HepG2 (cell line): ENCODE data around the gene STYXL2. TPM values are rescaled to one million over a fixed set of nuclear protein-coding genes. Genes with fewer than 3 reads are reported as not detected.

Experiments used
- ATAC-seq: fragments of 200-7000 bp; cut with Tn5 transposase; 3 replicates; pipeline ENCODE4 v1.9.1; 2020; ENCODE audit warnings: mild to moderate bottlenecking, moderate library complexity
- BruUV-seq: library from RNA; stranded (reverse); fragments of 400-500 nt; replicated peaks from 2 replicates; lab custom pipeline; 2021; lab: Mats Ljungman, UMichigan
- CTCF ChIA-PET: fragments of 300-600 bp; formaldehyde crosslinking; extraction: SDS; loops from one replicate; lab custom pipeline; 2021; ENCODE audit warnings: low total read pairs, inconsistent platforms, low intra/inter-chr PET ratio; lab: Yijun Ruan, JAX
- POLR2A ChIA-PET: fragments of 350-600 bp; sonication (Branson Sonifier 250); formaldehyde crosslinking; loops from one replicate; lab custom pipeline; 2020; ENCODE audit warnings: antibody characterized with exemption, inconsistent platforms; lab: Yijun Ruan, JAX
- DNase-seq: peaks from one replicate; pipeline ENCODE4 v3.0.0-alpha.2; 2015; ENCODE audit warnings: low spot score
- FAIRE-seq: peaks from 3 replicates; lab custom pipeline; 2011; peaks lifted over from hg19 to GRCh38; lab: Jason Lieb, UNC
- H2AFZ ChIP-seq: one replicate; pipeline ENCODE4 v1.6.1; 2011; ENCODE audit warnings: low read length, inconsistent platforms
- H3K27ac ChIP-seq: fragments of 300-600 bp; 3 replicates; pipeline ENCODE4 v1.8.0; 2011; ENCODE audit warnings: mixed run types, mild to moderate bottlenecking, mixed read lengths, low read length, inconsistent platforms; ENCODE audit not compliant: insufficient read depth; ENCODE audit errors: extremely low read length
- H3K27me3 ChIP-seq, 2 experiments: fragments of 200-600 bp in 1 of 2; 2 replicates in 1 of 2; 3 replicates in 1 of 2; pipeline versions ENCODE4 v1.6.0 to v1.8.0; 2011; ENCODE audit warnings: low read length in 2 of 2, mild to moderate bottlenecking in 2 of 2, moderate library complexity in 2 of 2, inconsistent platforms in 1 of 2; ENCODE audit not compliant: insufficient read depth in 2 of 2, control insufficient read depth in 1 of 2
- H3K36me3 ChIP-seq, 2 experiments: fragments of 200-600 bp in 1 of 2; replicated peaks in 1 of 2; 2 replicates in 1 of 2; 3 replicates in 1 of 2; pipeline versions ENCODE4 v1.5.1 to v1.8.0; 2011; ENCODE audit warnings: low read length in 2 of 2, inconsistent platforms in 1 of 2; ENCODE audit not compliant: insufficient read depth in 2 of 2, control insufficient read depth in 1 of 2
- H3K4me1 ChIP-seq: 2 replicates; pipeline ENCODE4 v1.5.1; 2012; ENCODE audit warnings: low read length, inconsistent platforms; ENCODE audit not compliant: insufficient read depth
- H3K4me2 ChIP-seq: 2 replicates; pipeline ENCODE4 v1.6.0; 2011; ENCODE audit warnings: low read depth, low read length, inconsistent platforms
- H3K4me3 ChIP-seq, 3 experiments: fragments of 200-600 bp in 1 of 3; sonication (generic), shearing (Covaris generic) in 1 of 3; replicated peaks in 1 of 3; 2 replicates each; pipeline ENCODE4 v1.5.1; 2011 to 2016; ENCODE audit warnings: low read length in 3 of 3, inconsistent platforms in 2 of 3, low read depth in 2 of 3, mild to moderate bottlenecking in 2 of 3, control low read depth in 1 of 3, mixed read lengths in 1 of 3; ENCODE audit not compliant: insufficient read depth in 1 of 3
- H3K79me2 ChIP-seq: one replicate; pipeline ENCODE4 v1.6.1; 2011; ENCODE audit warnings: low read length, inconsistent platforms; ENCODE audit not compliant: insufficient read depth
- H3K9ac ChIP-seq: 2 replicates; pipeline ENCODE4 v1.6.0; 2011; ENCODE audit warnings: mild to moderate bottlenecking, low read depth, low read length, inconsistent platforms; ENCODE audit not compliant: insufficient read depth
- H3K9me3 ChIP-seq: 2 replicates; pipeline ENCODE4 v1.5.1; 2012; ENCODE audit warnings: mild to moderate bottlenecking, low read length
- H4K20me1 ChIP-seq: 2 replicates; pipeline ENCODE4 v1.6.0; 2011; ENCODE audit warnings: inconsistent platforms, mild to moderate bottlenecking, low read length, moderate library complexity; ENCODE audit not compliant: insufficient read depth
- GABPA ChIP-seq, 2 experiments: IDR thresholded peaks; 2 replicates each; pipeline ENCODE4 v1.6.1; 2011 to 2016; ENCODE audit warnings: low read depth in 2 of 2, low read length in 1 of 2, missing biosample characterization in 1 of 2, missing genetic modification characterization in 1 of 2
- JARID2 ChIP-seq: sonication (generic); formaldehyde crosslinking; IDR thresholded peaks from 2 replicates; pipeline ENCODE4 v1.8.1; 2023; ENCODE audit warnings: missing genetic modification reagents, inconsistent platforms; ENCODE audit not compliant: insufficient replicate concordance
- NFE2L2 ChIP-seq: fragments of 150-350 bp; IDR thresholded peaks from 2 replicates; pipeline ENCODE4 v1.6.1; 2014; ENCODE audit warnings: low read length
- PAXIP1 ChIP-seq: sonication (generic); formaldehyde crosslinking; conservative IDR thresholded peaks from 2 replicates; pipeline ENCODE4 v1.4.0; 2020; ENCODE audit warnings: mild to moderate bottlenecking, missing genetic modification reagents, moderate library complexity
- SNAI1 ChIP-seq: sonication (generic); formaldehyde crosslinking; IDR thresholded peaks from 2 replicates; pipeline ENCODE4 v1.5.0; 2020; ENCODE audit warnings: mild to moderate bottlenecking, missing genetic modification reagents, borderline replicate concordance
- TSC22D2 ChIP-seq: sonication (generic); formaldehyde crosslinking; IDR thresholded peaks from 2 replicates; pipeline ENCODE4 v1.5.1; 2020; ENCODE audit warnings: missing genetic modification reagents, mild to moderate bottlenecking, borderline replicate concordance
- ZNF460 ChIP-seq: sonication (generic); formaldehyde crosslinking; IDR thresholded peaks from 2 replicates; pipeline ENCODE4 v1.5.1; 2020; ENCODE audit warnings: missing genetic modification reagents, mild to moderate bottlenecking, borderline replicate concordance
- ZNF564 ChIP-seq: sonication (generic); formaldehyde crosslinking; IDR thresholded peaks from 2 replicates; pipeline ENCODE4 v1.8.1; 2023; ENCODE audit warnings: mild to moderate bottlenecking, missing genetic modification reagents
- ZNF691 ChIP-seq: sonication (generic); formaldehyde crosslinking; IDR thresholded peaks from 2 replicates; pipeline ENCODE4 v1.4.0; 2020; ENCODE audit warnings: missing genetic modification reagents, low read depth, mild to moderate bottlenecking, borderline replicate concordance
- ZNF780A ChIP-seq: sonication (generic); formaldehyde crosslinking; IDR thresholded peaks from 2 replicates; pipeline ENCODE4 v1.8.0; 2022; ENCODE audit warnings: mild to moderate bottlenecking, missing genetic modification reagents, moderate library complexity
- WGBS: methylation state at CpG from one replicate; pipeline ENCODE4 v1.1.6; 2017; ENCODE audit warnings: low lambda C conversion rate; 5-methylcytosine and 5-hydroxymethylcytosine counted together
- in situ Hi-C: cut with HindIII; loops from 2 replicates; pipeline ENCODE4 v1.10.0; 2017; ENCODE audit warnings: low pct_unique_long_range_greater_than_20kb; ENCODE audit not compliant: extremely low pct_ligation_motif_present
- intact Hi-C: fragments of 100-400 bp; cut with micrococcal nuclease; formaldehyde crosslinking; loops from one replicate; pipeline ENCODE4 v1.10.0; 2022; ENCODE audit not compliant: unreplicated experiment
- polyA plus RNA-seq, 8 experiments: library from polyadenylated mRNA; depleted of rRNA in 3 of 8; stranded (reverse) in 7 of 8; unstranded in 1 of 8; fragments of >200 nt; fragmentation: Illumina TruSeq in 4 of 8; extraction: Trizol in 4 of 8; gene quantifications; 2 replicates each; pipeline versions ENCODE4 v1.2.1 to v1.2.3, GENCODE V29; 2011 to 2016; ENCODE audit warnings: low read depth in 4 of 8, missing spikeins in 1 of 8, mixed read lengths in 1 of 8; ENCODE audit not compliant: insufficient read depth in 1 of 8
- total RNA-seq, 5 experiments: library from RNA; depleted of rRNA; stranded (reverse); fragments of >200 nt; fragmentation: Illumina TruSeq; extraction: Trizol; gene quantifications; 2 replicates each; pipeline ENCODE4 v1.2.3, GENCODE V29; 2016; ENCODE audit warnings: low read depth in 1 of 5
- TF ChIP-seq, protein P1 (sequence below): sonication (generic); formaldehyde crosslinking; IDR thresholded peaks from 2 replicates; pipeline ENCODE4 v1.8.0; 2022; ENCODE audit warnings: mild to moderate bottlenecking, missing genetic modification reagents, moderate library complexity

STYXL2 gene
- total and polyA plus RNA-seq, 2 of the 13 experiments (the other 11 are each of a cell fraction or from before 2014, with no cell fraction given), result not detected

DNA sequence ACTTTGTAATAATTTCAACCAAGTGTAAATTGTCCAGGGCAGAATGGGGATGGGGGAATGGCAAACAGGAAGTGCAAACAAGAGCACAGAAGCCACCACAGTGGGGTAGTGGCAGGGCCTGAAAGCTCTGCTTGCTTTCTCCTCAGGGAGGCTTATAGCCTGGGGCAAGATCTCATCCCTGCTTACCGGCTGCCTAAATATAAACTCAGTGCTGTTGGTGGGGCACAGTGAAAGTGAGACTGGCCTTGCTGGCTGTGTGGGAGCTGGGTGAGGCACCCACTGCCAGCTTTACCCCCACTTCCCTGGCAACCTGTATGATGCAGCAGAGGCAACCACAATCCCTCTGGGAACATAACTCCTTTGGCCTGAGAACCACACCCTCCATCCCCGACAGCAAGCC lies 15.2 kb downstream of the STYXL2 start:
- WGBS, result 6% methylated on average over 2 of the region's 2 CpGs
- Histone ChIP-seq H3K4me1 (peaks cover 9% of the 10 kb centered on the region; the same call in 1 of the 2 replicates), H3K27ac (no peak overlapping the region), H3K9me3 (no peaks in the 10 kb centered on the region), H3K27me3 (peaks cover 0 to 26% of the 10 kb centered on the region in 2 experiments; a peak in 3 of 5 replicates), H3K36me3 (no peaks in the 10 kb centered on the region), H2AFZ (no peak overlapping the region), H3K4me2 (no peak overlapping the region; the same call in 1 of the 2 replicates), H3K79me2 (no peaks in the 10 kb centered on the region), H3K9ac (no peak overlapping the region), H3K4me3 (no peak overlapping the region), H4K20me1 (no peaks in the 10 kb centered on the region)
- FAIRE-seq, result no peak
- CTCF ChIA-PET, result no interaction called here
- POLR2A ChIA-PET, result no interaction called here
- peak; percentile 56 for ATAC-seq
- no peak for DNase-seq
- intact Hi-C loops (no loop called here), in situ Hi-C loops (no loop called here)
- TF ChIP-seq SNAI1 (CRISPR knock-in tag) (no peak), GABPA (IDR thresholded peaks at IDR 0.05; ENCODE audit: low read depth, low read length) (no peak), GABPA (CRISPR knock-in tag; IDR thresholded peaks at IDR 0.05; ENCODE audit: low read depth) (0 out of 2 replicates have a peak, but pooled peaks have one; percentile 25), ZNF691 (CRISPR knock-in tag) (no peak), JARID2 (no peak), ZNF460 (CRISPR knock-in tag) (no peak), ZNF780A (CRISPR knock-in tag) (no peak)
- no TSS peak for BruUV-seq

DNA sequence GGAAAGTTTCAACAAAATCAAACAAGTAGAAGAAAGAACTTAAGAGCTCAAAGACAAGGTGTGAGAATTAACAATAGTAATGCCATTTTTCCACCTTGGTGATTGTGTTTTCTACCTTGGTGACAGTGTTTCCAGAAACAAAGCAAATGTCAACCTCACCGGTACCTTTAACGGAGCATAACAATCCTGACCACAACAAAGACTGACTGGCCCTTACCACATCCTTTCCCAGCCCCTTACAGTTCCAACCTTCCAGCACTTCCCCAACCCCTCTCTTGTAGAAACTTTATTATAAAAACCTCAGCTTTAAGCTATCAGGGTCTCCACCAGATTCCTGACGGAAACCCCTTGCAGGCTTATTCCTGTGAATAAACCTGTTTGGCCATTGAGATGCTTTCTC lies 16.7 kb downstream of the STYXL2 start:
- no TSS peak for BruUV-seq
- Histone ChIP-seq H3K9ac (no peak overlapping the region), H3K36me3 (no peaks in the 10 kb centered on the region), H3K79me2 (no peaks in the 10 kb centered on the region), H3K4me2 (no peak overlapping the region), H3K27ac (no peak overlapping the region), H3K4me3 (no peak overlapping the region), H4K20me1 (no peaks in the 10 kb centered on the region), H2AFZ (no peak overlapping the region), H3K9me3 (no peaks in the 10 kb centered on the region), H3K27me3 (peaks cover 0 to 15% of the 10 kb centered on the region in 2 experiments; a peak in 2 of 5 replicates), H3K4me1 (peaks cover 9% of the 10 kb centered on the region; the same call in 1 of the 2 replicates)
- no peak for DNase-seq
- POLR2A ChIA-PET, result no interaction called here
- in situ Hi-C loops (no loop called here), intact Hi-C loops (no loop called here)
- no peak for ATAC-seq
- CTCF ChIA-PET, result no interaction called here
- FAIRE-seq, result no peak
- WGBS, result 41% methylated on average over 3 of the region's 3 CpGs
- TF ChIP-seq ZNF564 (no peak), TSC22D2 (no peak), PAXIP1 (CRISPR knock-in tag) (no peak), NFE2L2 (no peak)
- TF ChIP-seq, protein P1, sequence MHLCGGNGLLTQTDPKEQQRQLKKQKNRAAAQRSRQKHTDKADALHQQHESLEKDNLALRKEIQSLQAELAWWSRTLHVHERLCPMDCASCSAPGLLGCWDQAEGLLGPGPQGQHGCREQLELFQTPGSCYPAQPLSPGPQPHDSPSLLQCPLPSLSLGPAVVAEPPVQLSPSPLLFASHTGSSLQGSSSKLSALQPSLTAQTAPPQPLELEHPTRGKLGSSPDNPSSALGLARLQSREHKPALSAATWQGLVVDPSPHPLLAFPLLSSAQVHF (CRISPR knock-in tag), result no peak
